Gastrocnemius medialis (tissue), 4 donors: ENCODE results near the gene SLC39A3.

Experiments used
- CTCF ChIP-seq, 5 experiments: fragments of 450-650 bp in 3 of 5; fragments of 200-600 bp in 2 of 5; sonication (generic) in 2 of 5; IDR thresholded peaks in 4 of 5; conservative IDR thresholded peaks in 1 of 5; 1 replicate in 4 of 5; 2 replicates in 1 of 5; pipeline ENCODE4 v1.5.1; 2016 to 2019; ENCODE audit warnings: antibody characterized with exemption in 5 of 5, mild to moderate bottlenecking in 3 of 5, moderate library complexity in 3 of 5
- POLR2A ChIP-seq, 2 donors: fragments of 450-650 bp; IDR thresholded peaks; one replicate each; pipeline ENCODE4 v1.6.1; 2017; ENCODE audit warnings: antibody characterized with exemption in 2 of 2, mild to moderate bottlenecking in 2 of 2, moderate library complexity in 2 of 2

DNA sequence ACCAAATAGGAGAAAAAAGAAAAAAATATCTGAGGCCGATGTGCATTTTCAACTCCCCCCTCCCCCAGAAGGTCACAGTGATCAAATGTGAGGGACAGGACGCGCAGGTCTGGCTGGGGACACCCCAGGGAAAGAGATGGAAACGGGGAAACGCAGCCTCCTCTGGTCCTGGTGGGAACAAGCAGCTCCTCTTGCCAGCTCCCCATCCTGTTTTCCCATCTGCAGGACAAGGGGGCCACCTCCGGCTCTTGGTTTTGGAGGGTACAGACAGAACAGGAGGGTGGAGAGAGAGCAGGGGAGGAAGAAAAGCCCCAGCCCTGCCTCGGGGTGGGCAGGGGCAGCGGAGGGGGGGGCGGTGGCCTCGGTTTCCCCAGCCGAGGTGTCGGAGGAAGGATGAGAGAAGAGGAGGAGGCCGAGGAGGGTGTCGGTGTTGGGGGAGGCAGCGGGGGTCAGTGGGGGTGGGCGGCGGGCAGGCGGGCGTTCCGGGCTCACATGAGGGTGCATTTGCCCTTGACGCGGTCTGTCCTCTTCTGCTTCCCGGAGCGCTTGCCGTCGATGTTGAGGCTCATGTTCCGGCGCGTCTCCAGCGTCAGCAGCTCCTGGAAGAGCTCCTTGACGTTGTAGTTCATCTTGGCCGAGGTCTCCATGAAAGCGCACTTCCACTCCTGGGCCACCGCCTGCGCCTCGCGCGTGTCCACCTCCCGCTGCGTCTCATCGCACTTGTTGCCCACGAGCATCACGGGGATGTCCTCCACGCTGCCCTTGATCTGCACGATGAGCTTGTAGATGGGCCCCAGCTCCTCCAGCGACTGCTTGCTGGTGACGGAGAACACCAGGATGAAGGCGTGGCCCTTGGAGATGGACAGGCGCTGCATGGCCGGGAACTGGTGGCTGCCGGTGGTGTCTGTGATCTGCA, 22.8 kb downstream of the SLC39A3 start:
- TF ChIP-seq CTCF (IDR thresholded peaks at IDR 0.05 in 4 of 5, conservative IDR thresholded peaks at IDR 0.05 in 1 of 5), result no peak
- TF ChIP-seq POLR2A (IDR thresholded peaks at IDR 0.05), result no peak
